HS-5 (cell line): ENCODE data around the gene OR2A12.
"Not testable (repeated sequence)": the region's sequence is repeated elsewhere in the genome, so short reads cannot be mapped to it uniquely, and the experiment has no call there.

Experiments used
- DNase-seq: peaks from one replicate; pipeline ENCODE4 v3.0.0-alpha.2; 2012; ENCODE audit warnings: low read depth

Gene OR2A12

DNA sequence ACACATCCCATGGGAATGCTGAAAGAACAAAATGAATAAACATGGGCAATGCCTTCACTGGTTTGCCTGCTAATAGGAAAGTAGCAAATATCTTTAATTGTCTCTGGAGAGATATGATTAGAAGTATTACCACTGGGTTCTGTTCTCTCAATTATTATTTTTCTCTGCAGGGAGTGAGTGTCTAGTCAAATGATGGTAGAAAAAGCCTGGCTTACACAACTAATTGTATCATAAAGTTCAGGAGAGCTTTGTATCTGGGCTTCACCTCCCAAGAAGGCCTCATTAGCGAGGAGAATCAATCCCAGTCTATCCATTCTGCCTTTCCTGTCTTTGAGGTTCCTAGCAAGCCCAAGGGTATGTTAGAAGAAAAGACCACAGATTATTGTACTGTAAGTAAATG is 36.8 kb downstream of the OR2A12 start, which contains the start of gene OR2A14:
Gene OR2A14 (plus strand): TSS at position 301 of the 400 bp plus-strand sequence. CDS start 5,937 bp downstream, outside the sequence.
- DNase-seq, result no peak

DNA sequence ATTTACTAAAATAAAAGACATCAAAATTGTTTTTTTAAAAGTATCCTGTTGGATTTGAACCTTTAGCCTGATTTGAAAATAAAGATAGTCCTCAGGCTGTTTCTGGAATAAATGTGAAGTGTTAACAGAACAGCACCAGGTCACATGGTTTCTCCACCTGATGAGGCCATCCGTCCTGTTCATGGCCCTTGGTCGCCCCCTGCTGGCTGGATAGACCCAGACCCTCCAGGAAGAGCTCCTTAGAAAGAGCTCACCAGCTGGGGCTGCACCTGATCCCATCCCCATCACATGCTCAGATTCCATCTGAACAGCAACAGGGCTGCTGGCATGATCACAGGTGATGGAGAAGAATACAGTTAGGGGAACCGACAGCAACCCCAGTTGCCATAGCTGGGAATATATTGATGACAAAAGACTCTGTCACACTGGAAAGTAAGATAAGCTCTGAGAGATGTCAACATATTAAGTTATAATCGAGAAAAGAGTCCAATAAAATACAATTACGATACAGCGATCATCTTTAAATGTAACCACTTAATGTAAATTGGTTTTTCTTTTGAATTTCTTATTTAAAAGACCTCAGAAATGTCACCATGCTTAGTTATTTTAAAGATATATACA is 41.7 kb downstream of the OR2A12 start:
- peak; percentile 22 for DNase-seq

DNA sequence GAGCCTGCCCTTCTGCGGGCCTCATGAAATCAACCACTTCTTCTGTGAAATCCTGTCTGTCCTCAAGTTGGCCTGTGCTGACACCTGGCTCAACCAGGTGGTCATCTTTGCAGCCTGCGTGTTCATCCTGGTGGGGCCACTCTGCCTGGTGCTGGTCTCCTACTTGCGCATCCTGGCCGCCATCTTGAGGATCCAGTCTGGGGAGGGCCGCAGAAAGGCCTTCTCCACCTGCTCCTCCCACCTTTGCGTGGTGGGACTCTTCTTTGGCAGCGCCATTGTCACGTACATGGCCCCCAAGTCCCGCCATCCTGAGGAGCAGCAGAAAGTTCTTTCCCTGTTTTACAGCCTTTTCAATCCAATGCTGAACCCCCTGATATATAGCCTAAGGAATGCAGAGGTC is 43.5 kb downstream of the OR2A12 start:
- not testable (repeated sequence) for DNase-seq

DNA sequence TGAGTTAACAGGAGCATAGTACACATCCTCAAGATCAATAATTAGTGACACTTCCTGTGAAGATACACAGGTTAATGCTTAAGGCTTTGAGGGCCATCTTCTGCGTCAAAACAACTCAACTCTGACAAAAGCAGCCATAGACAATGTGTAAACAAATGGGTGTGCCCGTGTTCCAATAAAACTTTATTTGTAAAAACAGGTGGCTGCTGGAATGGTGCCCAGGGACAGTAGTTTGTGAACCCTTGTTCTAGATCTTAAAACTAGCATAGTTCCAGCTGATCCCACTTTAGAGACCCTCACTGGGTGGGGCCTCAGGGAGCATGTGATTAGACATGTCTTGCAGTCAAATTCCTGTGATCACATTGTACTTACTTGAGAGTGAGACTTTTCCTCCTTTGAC is 44.7 kb downstream of the OR2A12 start:
- no peak for DNase-seq

DNA sequence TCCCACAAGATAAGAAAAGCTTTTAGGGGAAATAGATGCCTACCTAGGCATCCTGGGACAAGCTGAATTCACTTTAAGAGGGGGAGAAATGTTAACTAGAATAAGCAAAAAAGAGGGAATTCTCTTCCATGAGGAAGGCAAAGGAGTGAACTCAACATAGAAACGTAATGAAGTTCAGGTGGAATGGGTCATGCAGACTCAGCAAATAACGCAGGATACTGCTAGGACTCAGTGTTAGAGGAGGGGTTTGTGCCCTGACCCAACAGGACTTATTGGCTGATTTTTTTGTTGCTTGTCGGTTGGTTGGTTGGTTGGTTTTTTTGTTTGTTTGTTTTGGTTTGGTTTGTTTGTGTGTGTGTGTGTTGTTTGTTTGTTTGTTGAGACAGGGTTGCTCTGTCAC is 46.2 kb downstream of the OR2A12 start:
- no peak for DNase-seq

DNA sequence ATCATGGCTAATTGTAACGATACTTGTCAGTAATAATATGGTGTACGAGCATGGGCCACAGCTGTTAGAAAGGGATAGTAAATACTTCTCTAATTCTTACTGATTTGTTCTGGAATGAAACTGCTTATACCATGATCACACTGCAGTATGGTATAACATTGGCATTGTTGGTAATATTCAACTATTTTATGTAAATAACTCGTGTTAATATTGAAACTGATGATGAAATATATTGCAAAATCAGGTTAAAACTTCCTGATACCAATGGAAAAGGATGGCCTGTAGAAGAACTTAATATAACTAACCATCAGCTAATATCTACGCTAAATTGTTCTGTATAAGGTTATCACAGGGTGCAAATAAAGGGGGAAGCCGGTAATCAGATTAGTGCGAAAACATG is 47.2 kb downstream of the OR2A12 start:
- no peak for DNase-seq

DNA sequence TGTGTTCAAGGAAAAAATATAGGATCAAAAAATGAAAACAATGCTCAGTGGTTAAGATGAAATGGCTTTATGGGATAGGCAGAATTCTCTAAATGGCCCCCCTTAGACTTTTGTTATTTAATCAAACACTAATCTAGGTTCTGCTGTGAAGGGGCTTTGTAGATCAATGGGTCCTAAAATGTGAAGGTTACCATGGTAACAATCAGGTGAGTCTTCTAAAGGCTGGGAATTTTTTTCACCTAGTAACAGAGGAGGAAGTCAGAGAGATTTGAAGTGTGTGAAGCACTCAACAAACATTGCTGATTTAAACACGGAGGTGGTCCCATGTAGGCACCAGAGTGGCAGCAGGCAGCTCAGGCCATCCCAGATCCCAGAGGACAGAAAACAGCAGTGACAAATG is 48.0 kb downstream of the OR2A12 start:
- DNase-seq, result no peak

DNA sequence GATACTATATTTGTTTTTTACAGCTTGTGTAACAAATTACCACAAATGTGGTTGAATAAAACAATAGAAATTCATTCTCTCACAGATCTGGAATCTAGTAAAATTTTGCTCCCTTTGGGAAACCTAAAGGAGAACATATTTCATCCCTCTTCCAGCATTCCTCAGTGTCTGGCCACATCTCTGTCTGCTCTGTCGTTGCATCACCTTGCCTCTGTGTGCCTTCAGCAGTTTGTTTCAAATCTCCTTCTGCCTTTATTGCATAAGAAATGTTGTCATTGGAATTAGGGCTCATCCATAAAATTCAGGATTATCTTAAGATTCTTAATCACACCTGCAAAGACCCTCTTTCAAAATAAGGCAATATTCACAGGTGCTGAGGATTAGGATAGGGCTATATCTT is 51.4 kb downstream of the OR2A12 start:
- no peak for DNase-seq

DNA sequence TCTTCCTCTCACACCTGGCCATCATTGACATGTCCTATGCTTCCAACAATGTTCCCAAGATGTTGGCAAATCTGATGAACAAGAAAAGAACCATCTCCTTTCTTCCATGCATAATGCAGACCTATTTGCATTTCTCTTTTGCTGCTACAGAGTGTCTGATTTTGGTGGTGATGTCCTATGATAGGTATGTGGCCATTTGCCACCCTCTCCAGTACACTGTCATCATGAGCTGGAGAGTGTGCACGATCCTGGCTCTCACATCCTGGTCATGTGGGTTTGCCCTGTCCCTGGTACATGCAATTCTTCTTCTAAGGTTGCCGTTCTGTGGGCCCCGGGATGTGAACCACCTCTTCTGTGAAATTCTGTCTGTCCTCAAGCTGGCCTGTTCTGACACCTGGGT is 56.1 kb downstream of the OR2A12 start:
- no peak for DNase-seq

DNA sequence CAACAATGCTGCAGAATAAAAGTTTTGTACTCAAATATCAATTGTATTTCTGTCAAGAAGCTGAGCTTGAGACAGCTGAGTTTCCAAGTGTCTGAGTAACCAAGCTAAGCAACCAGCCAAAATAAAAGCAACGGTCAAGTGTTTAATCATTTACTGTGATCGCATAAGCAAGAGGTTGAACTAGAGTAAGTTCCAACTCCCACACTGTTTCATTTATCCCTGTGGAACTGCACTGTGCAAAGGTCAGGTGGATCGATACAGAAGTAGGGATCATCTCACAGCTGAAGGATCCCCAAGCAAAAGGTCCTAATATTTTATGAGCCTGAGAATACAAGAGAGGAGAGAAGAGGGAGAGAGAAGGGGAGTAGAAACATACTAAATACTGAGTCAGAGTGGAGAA is 58.3 kb downstream of the OR2A12 start:
- no peak for DNase-seq

DNA sequence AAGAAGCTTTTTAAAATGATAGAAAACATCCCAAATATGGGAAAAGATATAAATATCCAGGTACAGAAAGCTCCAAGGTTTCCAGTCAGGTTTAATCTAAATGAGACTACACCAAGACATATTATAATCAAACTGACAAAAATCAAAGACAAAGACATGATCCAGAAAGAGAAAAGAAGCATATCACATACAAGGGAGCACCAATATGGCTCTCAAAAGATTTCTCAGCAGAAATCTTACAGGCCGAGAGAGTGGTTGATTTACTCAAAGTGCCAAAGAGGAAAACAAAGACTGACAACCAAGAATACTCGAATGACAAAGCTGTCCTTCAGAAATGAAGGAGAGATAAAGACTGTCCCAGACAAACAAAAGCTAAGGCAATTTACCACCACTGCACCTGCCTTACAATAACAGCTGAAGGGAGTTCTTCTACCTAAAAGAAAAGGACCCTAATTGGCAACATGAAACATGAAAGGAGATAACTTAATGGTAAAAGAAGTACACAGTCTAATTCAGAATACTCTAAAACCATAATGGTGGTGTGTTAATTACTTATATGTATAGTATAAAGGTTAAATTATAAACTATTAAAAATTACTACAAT is 62.2 kb downstream of the OR2A12 start:
- no peak for DNase-seq
